Hematopoietic multipotent progenitor cell treated with erythropoietin and hydrocortisone succinate and interleukin-3 and kit ligand, for 8 days (in vitro differentiated cells): ENCODE measurements around the gene TPX2.
"Not testable (repeated sequence)": the region's sequence is repeated elsewhere in the genome, so short reads cannot be mapped to it uniquely, and the experiment has no call there.

ENCODE experiments used
- DNase-seq: peaks from one replicate; pipeline ENCODE4 v3.0.0-alpha.2; 2015

Gene TPX2

GRCh38 chr20:31721408-31722256, 17.5 kb upstream of the TPX2 start:
- DNase-seq = no peak

- DNase-seq = peak; percentile 86
These were observed 16.6 kb upstream of the TPX2 start, which contains the start of gene BCL2L1 for GRCh38 chr20:31722257-31723068. TSS of gene BCL2L1 (minus strand) at chr20:31722868. CDS start at chr20:31722218, 650 bp downstream.

GRCh38 chr20:31723069-31723318, 16.1 kb upstream of the TPX2 start:
- DNase-seq = no peak

- peak; percentile 97 for DNase-seq
These were observed 15.6 kb upstream of the TPX2 start for GRCh38 chr20:31723319-31724078.

GRCh38 chr20:31731321-31731717, 7.8 kb upstream of the TPX2 start:
- no peak for DNase-seq

- DNase-seq = no peak
These were observed 474 bp downstream of the TPX2 start for GRCh38 chr20:31739550-31739977.

- DNase-seq = peak; percentile 40
These were observed 1.1 kb downstream of the TPX2 start for GRCh38 chr20:31740208-31740607.

- DNase-seq = no peak
These were observed 1.7 kb downstream of the TPX2 start for GRCh38 chr20:31740656-31741323.

GRCh38 chr20:31746068-31746878, 7.2 kb downstream of the TPX2 start:
- no peak for DNase-seq

GRCh38 chr20:31747028-31747427, 7.9 kb downstream of the TPX2 start:
- DNase-seq = not testable (repeated sequence)

GRCh38 chr20:31747640-31748039, 8.6 kb downstream of the TPX2 start:
- DNase-seq = no peak

GRCh38 chr20:31749223-31749622, 10.1 kb downstream of the TPX2 start:
- no peak for DNase-seq

- no peak for DNase-seq
These were observed 12.0 kb downstream of the TPX2 start for GRCh38 chr20:31751126-31751525.

- DNase-seq = no peak
These were observed 18.2 kb downstream of the TPX2 start for GRCh38 chr20:31757254-31757653.

- no peak for DNase-seq
These were observed 19.4 kb downstream of the TPX2 start for GRCh38 chr20:31758521-31758920.

GRCh38 chr20:31758991-31759390, 19.9 kb downstream of the TPX2 start:
- DNase-seq = no peak

GRCh38 chr20:31759836-31760518, 20.9 kb downstream of the TPX2 start:
- DNase-seq = no peak

- no peak for DNase-seq
These were observed 21.6 kb downstream of the TPX2 start for GRCh38 chr20:31760519-31761240.

- DNase-seq = no peak
These were observed 25.7 kb downstream of the TPX2 start for GRCh38 chr20:31764641-31765305.

GRCh38 chr20:31767805-31768204, 28.7 kb downstream of the TPX2 start:
- no peak for DNase-seq
